Measurements from ENCODE around the gene COPE. TPM values are rescaled to one million over a fixed set of nuclear protein-coding genes. Genes with fewer than 3 reads are reported as not detected.
A peak's percentile ranks its signal among the peaks of the same experiment; 100 is the strongest.

COPE gene
- total RNA-seq, 1 donor from 2014 or later: 213 TPM

GRCh38 chr19:18866800-18867123, 52.4 kb downstream of the COPE start:
- Mint-ChIP-seq H3K27me3 (ENCODE audit: unreplicated experiment) (peaks cover 16% of the 10 kb centered on the region), H3K36me3 (ENCODE audit: low read depth, unreplicated experiment) (peaks cover 20% of the 10 kb centered on the region), H3K27ac (ENCODE audit: unreplicated experiment) (peak overlapping the region; percentile 61), H3K9me3 (ENCODE audit: unreplicated experiment) (no peaks in the 10 kb centered on the region), H3K4me1 (ENCODE audit: unreplicated experiment) (no peaks in the 10 kb centered on the region), H3K4me3 (ENCODE audit: unreplicated experiment) (no peak overlapping the region)
- TF ChIP-seq, protein P1, sequence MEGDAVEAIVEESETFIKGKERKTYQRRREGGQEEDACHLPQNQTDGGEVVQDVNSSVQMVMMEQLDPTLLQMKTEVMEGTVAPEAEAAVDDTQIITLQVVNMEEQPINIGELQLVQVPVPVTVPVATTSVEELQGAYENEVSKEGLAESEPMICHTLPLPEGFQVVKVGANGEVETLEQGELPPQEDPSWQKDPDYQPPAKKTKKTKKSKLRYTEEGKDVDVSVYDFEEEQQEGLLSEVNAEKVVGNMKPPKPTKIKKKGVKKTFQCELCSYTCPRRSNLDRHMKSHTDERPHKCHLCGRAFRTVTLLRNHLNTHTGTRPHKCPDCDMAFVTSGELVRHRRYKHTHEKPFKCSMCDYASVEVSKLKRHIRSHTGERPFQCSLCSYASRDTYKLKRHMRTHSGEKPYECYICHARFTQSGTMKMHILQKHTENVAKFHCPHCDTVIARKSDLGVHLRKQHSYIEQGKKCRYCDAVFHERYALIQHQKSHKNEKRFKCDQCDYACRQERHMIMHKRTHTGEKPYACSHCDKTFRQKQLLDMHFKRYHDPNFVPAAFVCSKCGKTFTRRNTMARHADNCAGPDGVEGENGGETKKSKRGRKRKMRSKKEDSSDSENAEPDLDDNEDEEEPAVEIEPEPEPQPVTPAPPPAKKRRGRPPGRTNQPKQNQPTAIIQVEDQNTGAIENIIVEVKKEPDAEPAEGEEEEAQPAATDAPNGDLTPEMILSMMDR (IDR thresholded peaks at IDR 0.05; ENCODE audit: unreplicated experiment): peak; percentile 28
- DNase-seq (ENCODE audit: low spot score): no peak

DNA sequence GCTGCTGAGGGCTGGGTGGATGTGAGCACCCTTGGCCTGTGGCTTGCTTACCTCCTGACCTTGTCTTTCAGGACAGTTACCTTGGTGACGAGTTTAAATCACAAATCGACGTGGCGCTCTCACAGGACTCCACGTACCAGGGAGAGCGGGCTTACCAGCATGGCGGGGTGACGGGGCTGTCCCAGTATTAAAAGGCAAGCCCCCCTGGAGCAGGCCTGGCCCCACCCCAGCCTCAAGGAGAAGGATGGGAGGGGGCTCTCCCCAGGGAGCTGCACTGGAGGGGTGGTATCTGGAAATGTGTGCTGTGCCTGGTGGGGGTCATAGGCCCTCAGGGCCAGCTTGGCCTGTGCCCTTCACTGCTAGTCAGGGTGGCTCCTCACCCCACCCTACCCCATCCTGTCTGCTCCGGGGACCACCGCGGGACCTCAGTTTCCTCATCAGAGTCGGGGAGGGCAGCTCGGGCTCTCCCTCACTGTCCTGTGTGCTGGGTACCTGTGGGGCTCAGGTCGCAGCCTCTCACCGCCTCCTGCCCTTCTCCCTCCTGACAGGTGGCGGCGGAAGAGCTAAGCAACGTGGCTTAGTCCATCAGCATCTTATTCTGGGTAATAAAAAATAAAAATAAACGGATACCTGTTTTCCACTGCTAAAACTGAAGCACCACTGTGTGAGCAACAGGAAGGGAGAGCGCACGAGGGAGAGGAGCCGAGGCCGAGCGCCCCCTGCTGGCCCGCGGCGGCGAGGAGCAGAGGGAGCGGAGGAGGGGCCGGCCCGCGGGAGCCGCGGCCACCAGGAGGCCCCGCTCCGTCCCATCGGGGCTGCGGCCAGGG, 53.0 kb downstream of the COPE start:
- Mint-ChIP-seq H3K27ac (ENCODE audit: unreplicated experiment) (no peak overlapping the region), H3K36me3 (ENCODE audit: low read depth, unreplicated experiment) (peaks cover 26% of the 10 kb centered on the region), H3K27me3 (ENCODE audit: unreplicated experiment) (peaks cover 11% of the 10 kb centered on the region), H3K4me3 (ENCODE audit: unreplicated experiment) (no peak overlapping the region), H3K9me3 (ENCODE audit: unreplicated experiment) (no peaks in the 10 kb centered on the region), H3K4me1 (ENCODE audit: unreplicated experiment) (no peaks in the 10 kb centered on the region)
- DNase-seq (ENCODE audit: low spot score): peak; percentile 88
- TF ChIP-seq, protein P1 (IDR thresholded peaks at IDR 0.05; ENCODE audit: unreplicated experiment): peak; percentile 95

- TF ChIP-seq, protein P1 (IDR thresholded peaks at IDR 0.05; ENCODE audit: unreplicated experiment): no peak
- Mint-ChIP-seq H3K4me3 (ENCODE audit: unreplicated experiment) (no peak overlapping the region), H3K9me3 (ENCODE audit: unreplicated experiment) (no peaks in the 10 kb centered on the region), H3K36me3 (ENCODE audit: low read depth, unreplicated experiment) (peaks cover 33% of the 10 kb centered on the region), H3K27ac (ENCODE audit: unreplicated experiment) (no peak overlapping the region), H3K27me3 (ENCODE audit: unreplicated experiment) (peaks cover 12% of the 10 kb centered on the region), H3K4me1 (ENCODE audit: unreplicated experiment) (peaks cover 3% of the 10 kb centered on the region)
- DNase-seq (ENCODE audit: low spot score): no peak
Observed at GRCh38 chr19:18865106-18865972, 53.8 kb downstream of the COPE start.

DNA sequence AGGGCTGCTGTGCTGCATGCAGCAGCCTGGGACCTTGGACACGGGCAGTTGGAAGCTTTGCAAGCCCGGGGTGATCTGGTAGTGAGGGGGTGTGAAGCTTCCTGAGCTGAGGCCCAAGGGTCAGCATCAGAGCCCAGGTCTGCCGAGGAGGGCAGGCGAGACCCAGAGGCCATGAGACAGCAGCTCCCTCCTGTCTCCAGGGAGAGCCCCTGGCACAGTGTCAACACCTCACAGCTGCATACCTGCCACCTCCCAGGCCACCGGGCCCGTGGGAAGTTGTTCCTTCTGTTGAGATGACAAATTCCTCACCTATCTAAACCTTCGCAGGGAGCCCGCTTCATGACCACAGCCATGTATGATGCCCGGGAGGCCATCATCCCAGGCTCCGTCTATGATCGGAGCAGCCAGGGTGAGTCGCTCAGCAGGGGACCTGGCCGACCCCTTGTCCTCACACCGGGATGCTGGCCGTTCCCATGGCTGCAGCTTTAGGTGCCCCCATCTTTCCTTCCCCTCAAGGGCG, 55.3 kb downstream of the COPE start:
- Mint-ChIP-seq H3K36me3 (ENCODE audit: low read depth, unreplicated experiment) (peaks cover 33% of the 10 kb centered on the region), H3K4me3 (ENCODE audit: unreplicated experiment) (peak overlapping the region; percentile 51), H3K27ac (ENCODE audit: unreplicated experiment) (no peak overlapping the region), H3K27me3 (ENCODE audit: unreplicated experiment) (peaks cover 12% of the 10 kb centered on the region), H3K4me1 (ENCODE audit: unreplicated experiment) (peaks cover 3% of the 10 kb centered on the region), H3K9me3 (ENCODE audit: unreplicated experiment) (no peaks in the 10 kb centered on the region)
- DNase-seq (ENCODE audit: low spot score): no peak
- TF ChIP-seq, protein P1 (IDR thresholded peaks at IDR 0.05; ENCODE audit: unreplicated experiment): no peak

Measured in endothelial cell (in vitro differentiated cells).